ENCODE data around the gene RARS2. TPM values are rescaled to one million over a fixed set of nuclear protein-coding genes. Genes with fewer than 3 reads are reported as not detected.

Gene RARS2
- total RNA-seq, 1 donor from 2014 or later: 48.3 TPM

GRCh38 chr6:87555506-87555905 lies 34.3 kb downstream of the RARS2 start:
- no peak for TF ChIP-seq CTCF (IDR thresholded peaks at IDR 0.05; ENCODE audit: insufficient read depth, low read depth, low read length)
- no peak for TF ChIP-seq EZH2 (IDR thresholded peaks at IDR 0.05; ENCODE audit: insufficient read depth, low read length)
- H3K4me1 ChIP-seq (ENCODE audit: insufficient read depth, low read length): no peaks in the 10 kb centered on the region
- H3K27ac ChIP-seq (ENCODE audit: low read depth, low read length): no peak overlapping the region
- DNase-seq (ENCODE audit: low read depth) (no peak), FAIRE-seq (no peak)
- H3K27me3 ChIP-seq (ENCODE audit: insufficient read depth, low read length): no peaks in the 10 kb centered on the region
- H3K4me3 ChIP-seq (ENCODE audit: insufficient read depth, low read depth, low read length): no peak overlapping the region
- H3K4me3 Mint-ChIP-seq (ENCODE audit: unreplicated experiment): no peak overlapping the region
- H2AFZ ChIP-seq (ENCODE audit: low read depth, low read length): no peak overlapping the region
- peaks cover 20% of the 10 kb centered on the region for H3K79me2 ChIP-seq (ENCODE audit: insufficient read depth, low read length)
- no peak overlapping the region for H3K9ac ChIP-seq (ENCODE audit: low read length)
- H3K36me3 Mint-ChIP-seq (ENCODE audit: low read depth, unreplicated experiment): peaks cover 5% of the 10 kb centered on the region
- peaks cover 31% of the 10 kb centered on the region for H3K36me3 ChIP-seq (ENCODE audit: insufficient read depth, low read length)
- no peak overlapping the region for H3K4me2 ChIP-seq (ENCODE audit: low read length)
- no peaks in the 10 kb centered on the region for H3K9me3 ChIP-seq (ENCODE audit: insufficient read depth, low read depth, low read length)
- H3K9me3 Mint-ChIP-seq (ENCODE audit: unreplicated experiment): no peaks in the 10 kb centered on the region
- no peaks in the 10 kb centered on the region for H3K4me1 Mint-ChIP-seq (ENCODE audit: low read depth, unreplicated experiment)
- no peaks in the 10 kb centered on the region for H3K27me3 Mint-ChIP-seq (ENCODE audit: low read depth, unreplicated experiment)
- no peak overlapping the region for H3K27ac Mint-ChIP-seq (ENCODE audit: unreplicated experiment)
- H4K20me1 ChIP-seq (ENCODE audit: insufficient read depth, low read length): peaks cover 18% of the 10 kb centered on the region

DNA sequence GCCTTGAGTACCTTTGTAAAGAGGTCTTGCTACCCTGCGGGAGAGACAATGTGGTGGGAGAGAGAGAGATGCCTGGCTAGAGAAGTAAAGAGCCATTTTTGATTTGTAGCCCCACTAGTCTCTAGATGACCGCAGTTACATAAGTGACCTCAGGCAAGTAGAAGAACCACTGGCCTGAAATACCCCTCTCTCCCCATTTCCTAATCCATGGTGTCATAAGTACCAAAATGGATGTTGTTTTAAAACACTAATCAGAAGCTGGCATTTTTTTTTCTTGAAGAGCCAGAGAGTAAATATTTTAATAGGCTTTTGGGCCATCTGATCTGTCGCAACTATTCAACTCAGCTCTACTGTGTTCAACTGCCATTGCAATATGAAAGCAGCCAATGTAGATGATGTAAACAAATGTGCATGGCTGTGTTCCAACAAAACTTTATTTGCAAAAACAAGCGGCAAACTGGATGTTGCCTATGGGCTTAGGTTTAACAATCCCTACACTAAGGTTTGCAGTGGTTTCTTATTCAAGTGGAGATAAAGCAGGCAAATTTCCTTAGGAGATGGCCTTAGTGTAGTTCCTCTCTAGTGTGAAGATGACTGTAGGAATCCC lies 36.5 kb downstream of the RARS2 start:
- Histone ChIP-seq H2AFZ (ENCODE audit: low read depth, low read length) (no peak overlapping the region), H4K20me1 (ENCODE audit: insufficient read depth, low read length) (peaks cover 14% of the 10 kb centered on the region), H3K4me3 (ENCODE audit: insufficient read depth, low read depth, low read length) (no peak overlapping the region), H3K27ac (ENCODE audit: low read depth, low read length) (no peak overlapping the region), H3K36me3 (ENCODE audit: insufficient read depth, low read length) (peaks cover 36% of the 10 kb centered on the region), H3K4me2 (ENCODE audit: low read length) (no peak overlapping the region), H3K27me3 (ENCODE audit: insufficient read depth, low read length) (no peaks in the 10 kb centered on the region), H3K9ac (ENCODE audit: low read length) (no peak overlapping the region), H3K4me1 (ENCODE audit: insufficient read depth, low read length) (no peaks in the 10 kb centered on the region), H3K9me3 (ENCODE audit: insufficient read depth, low read depth, low read length) (no peaks in the 10 kb centered on the region), H3K79me2 (ENCODE audit: insufficient read depth, low read length) (peaks cover 14% of the 10 kb centered on the region)
- Mint-ChIP-seq H3K27me3 (ENCODE audit: low read depth, unreplicated experiment) (no peaks in the 10 kb centered on the region), H3K9me3 (ENCODE audit: unreplicated experiment) (no peaks in the 10 kb centered on the region), H3K4me1 (ENCODE audit: low read depth, unreplicated experiment) (no peaks in the 10 kb centered on the region), H3K27ac (ENCODE audit: unreplicated experiment) (no peak overlapping the region), H3K36me3 (ENCODE audit: low read depth, unreplicated experiment) (peaks cover 6% of the 10 kb centered on the region), H3K4me3 (ENCODE audit: unreplicated experiment) (no peak overlapping the region)
- TF ChIP-seq EZH2 (IDR thresholded peaks at IDR 0.05; ENCODE audit: insufficient read depth, low read length) (no peak), CTCF (IDR thresholded peaks at IDR 0.05; ENCODE audit: insufficient read depth, low read depth, low read length) (no peak)
- DNase-seq (ENCODE audit: low read depth) (no peak), FAIRE-seq (no peak)

DNA sequence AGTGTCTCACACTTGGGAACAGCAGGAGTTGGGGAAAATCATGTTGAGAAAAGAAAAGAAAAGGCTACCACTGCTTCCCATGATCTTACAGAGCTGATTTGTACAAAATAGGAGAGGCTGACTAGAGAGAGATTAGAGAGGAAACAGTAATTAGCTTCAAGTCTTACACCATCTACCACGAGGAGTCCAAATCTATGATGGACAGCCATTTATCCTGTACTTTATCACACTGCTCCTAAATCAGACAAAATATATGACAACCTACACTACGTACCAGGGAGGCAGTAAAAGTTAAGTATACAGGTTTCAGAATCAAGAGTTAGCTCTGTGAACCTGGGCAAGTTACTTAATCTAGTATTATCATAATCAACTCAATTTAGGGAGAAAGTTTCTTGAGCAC lies 38.0 kb downstream of the RARS2 start:
- H3K4me1 ChIP-seq (ENCODE audit: insufficient read depth, low read length): no peaks in the 10 kb centered on the region
- Mint-ChIP-seq H3K4me3 (ENCODE audit: unreplicated experiment) (no peak overlapping the region), H3K27me3 (ENCODE audit: low read depth, unreplicated experiment) (no peaks in the 10 kb centered on the region), H3K4me1 (ENCODE audit: low read depth, unreplicated experiment) (no peaks in the 10 kb centered on the region), H3K36me3 (ENCODE audit: low read depth, unreplicated experiment) (peaks cover 10% of the 10 kb centered on the region), H3K27ac (ENCODE audit: unreplicated experiment) (no peak overlapping the region), H3K9me3 (ENCODE audit: unreplicated experiment) (no peaks in the 10 kb centered on the region)
- no peak overlapping the region for H3K4me3 ChIP-seq (ENCODE audit: insufficient read depth, low read depth, low read length)
- H3K27ac ChIP-seq (ENCODE audit: low read depth, low read length): no peak overlapping the region
- no peak overlapping the region for H2AFZ ChIP-seq (ENCODE audit: low read depth, low read length)
- no peak for FAIRE-seq
- no peaks in the 10 kb centered on the region for H3K27me3 ChIP-seq (ENCODE audit: insufficient read depth, low read length)
- H3K4me2 ChIP-seq (ENCODE audit: low read length): no peak overlapping the region
- peaks cover 37% of the 10 kb centered on the region for H3K36me3 ChIP-seq (ENCODE audit: insufficient read depth, low read length)
- no peak overlapping the region for H3K9ac ChIP-seq (ENCODE audit: low read length)
- DNase-seq (ENCODE audit: low read depth): no peak
- TF ChIP-seq EZH2 (IDR thresholded peaks at IDR 0.05; ENCODE audit: insufficient read depth, low read length) (no peak), CTCF (IDR thresholded peaks at IDR 0.05; ENCODE audit: insufficient read depth, low read depth, low read length) (no peak)
- H3K79me2 ChIP-seq (ENCODE audit: insufficient read depth, low read length): peaks cover 10% of the 10 kb centered on the region
- no peaks in the 10 kb centered on the region for H3K9me3 ChIP-seq (ENCODE audit: insufficient read depth, low read depth, low read length)
- peaks cover 7% of the 10 kb centered on the region for H4K20me1 ChIP-seq (ENCODE audit: insufficient read depth, low read length)
